Measurements from ENCODE around the gene ANXA2. TPM values are rescaled to one million over a fixed set of nuclear protein-coding genes. Genes with fewer than 3 reads are reported as not detected.

Gene ANXA2
- total RNA-seq, 1 donor from 2014 or later: 3,547 TPM

Other genes with a start within 250 kb of the ANXA2 start
- 30.8 and 37.7 TPM in 2 replicates for gene ICE2, start 81.2 kb upstream of the ANXA2 start, total RNA-seq

Measured in dermis blood vessel endothelial cell (primary cell).